Activated naive CD4-positive, alpha-beta T cell treated with anti-CD3 and anti-CD28 coated beads, Interleukin-2, amount 50 U/mL, for 72 hours (primary cell): ENCODE results near the gene TRIO. TPM values are rescaled to one million over a fixed set of nuclear protein-coding genes. Genes with fewer than 3 reads are reported as not detected.
A peak's percentile ranks its signal among the peaks of the same experiment; 100 is the strongest.
"Not testable (repeated sequence)": the region's sequence is repeated elsewhere in the genome, so short reads cannot be mapped to it uniquely, and the experiment has no call there.

ENCODE experiments used
- ATAC-seq, 2 donors: fragments of 150-1000 bp; cut with Tn5 transposase; 2 replicates each; pipeline ENCODE4 v1.10.0; 2021; ENCODE audit warnings: mild to moderate bottlenecking in 2 of 2, moderate library complexity in 2 of 2
- DNase-seq, 2 donors: peaks; one replicate each; pipeline ENCODE4 v3.0.0; 2021 to 2022; ENCODE audit warnings: low spot score in 2 of 2
- H3K27ac Mint-ChIP-seq, 2 donors: one replicate each; pipeline ENCODE4 v1.8.0; 2022; ENCODE audit warnings: mild to moderate bottlenecking in 2 of 2, mixed read lengths in 2 of 2
- H3K36me3 Mint-ChIP-seq, 2 donors: one replicate each; pipeline ENCODE4 v1.8.0; 2022; ENCODE audit warnings: mixed read lengths in 2 of 2
- H3K9me3 Mint-ChIP-seq, 2 donors: one replicate each; pipeline ENCODE4 v1.8.0; 2022; ENCODE audit warnings: mixed read lengths in 2 of 2
- total RNA-seq, 2 donors: library from RNA; stranded (reverse); gene quantifications; one replicate each; pipeline ENCODE4 v1.2.3, GENCODE V29; 2022

The TRIO gene
- total RNA-seq, 2 donors from 2014 or later = 13.3 to 18.2 TPM

DNA sequence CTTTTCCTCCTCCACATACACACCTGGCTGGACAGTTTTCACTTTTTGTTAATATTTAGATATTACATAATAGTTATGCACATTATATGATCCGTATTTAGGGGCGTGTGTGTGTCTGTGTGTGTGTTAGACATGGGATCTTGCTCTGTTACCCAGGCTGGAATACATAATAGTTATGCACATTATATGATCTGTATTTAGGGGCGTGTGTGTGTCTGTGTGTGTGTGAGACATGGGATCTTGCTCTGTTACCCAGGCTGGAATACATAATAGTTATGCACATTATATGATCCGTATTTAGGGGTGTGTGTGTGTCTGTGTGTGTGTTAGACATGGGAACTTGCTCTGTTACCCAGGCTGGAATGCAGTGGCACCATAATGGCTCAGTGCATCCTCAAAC is 239.5 kb downstream of the TRIO start:
- Mint-ChIP-seq H3K36me3 (no peaks in the 10 kb centered on the region), H3K27ac (no peak overlapping the region), H3K9me3 (no peaks in the 10 kb centered on the region)
- DNase-seq (no peak), ATAC-seq (no peak)

DNA sequence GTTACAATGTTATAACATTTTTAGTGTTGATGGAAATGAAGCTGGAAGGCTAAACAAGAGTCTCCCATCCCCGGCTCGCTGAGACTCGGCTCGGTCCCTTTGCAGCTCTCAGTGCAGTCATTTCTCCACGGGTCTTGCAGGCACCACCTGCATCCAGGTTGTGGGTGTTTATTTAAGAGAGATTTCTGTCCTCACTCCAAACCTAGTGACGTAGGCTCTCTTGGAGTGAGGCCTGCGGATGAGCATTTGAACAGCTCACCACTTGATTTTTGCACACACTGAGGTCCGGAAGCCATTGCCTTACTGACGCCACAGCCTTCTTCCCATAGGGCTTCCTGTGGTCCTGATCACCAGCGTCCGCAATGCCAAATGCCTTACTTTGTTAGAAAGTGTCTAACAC is 240.8 kb downstream of the TRIO start:
- no peaks in the 10 kb centered on the region for H3K36me3 Mint-ChIP-seq
- DNase-seq = no peak
- no peak overlapping the region for H3K27ac Mint-ChIP-seq
- no peaks in the 10 kb centered on the region for H3K9me3 Mint-ChIP-seq
- ATAC-seq = no peak

DNA sequence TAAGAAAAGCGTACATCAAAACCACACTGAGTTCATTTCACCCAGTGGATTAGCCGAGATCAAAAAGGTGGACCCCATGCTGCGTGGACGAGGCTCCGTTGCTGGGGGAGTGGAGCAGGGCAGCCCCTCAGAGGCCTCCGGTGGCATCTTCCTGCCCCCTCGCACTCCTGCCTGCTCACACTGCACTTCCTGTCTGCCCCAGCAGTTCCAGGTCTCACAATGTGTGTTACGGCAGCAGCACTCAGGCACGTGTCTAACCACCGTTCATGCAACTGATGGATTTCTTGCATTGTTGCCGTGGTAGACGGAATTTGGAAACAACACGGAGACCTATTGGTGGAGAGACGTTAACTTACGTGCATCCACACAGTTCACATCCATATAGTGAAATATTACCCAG is 241.9 kb downstream of the TRIO start:
- no peaks in the 10 kb centered on the region for H3K9me3 Mint-ChIP-seq
- H3K36me3 Mint-ChIP-seq = no peaks in the 10 kb centered on the region
- DNase-seq (no peak), ATAC-seq (no peak)
- no peak overlapping the region for H3K27ac Mint-ChIP-seq

DNA sequence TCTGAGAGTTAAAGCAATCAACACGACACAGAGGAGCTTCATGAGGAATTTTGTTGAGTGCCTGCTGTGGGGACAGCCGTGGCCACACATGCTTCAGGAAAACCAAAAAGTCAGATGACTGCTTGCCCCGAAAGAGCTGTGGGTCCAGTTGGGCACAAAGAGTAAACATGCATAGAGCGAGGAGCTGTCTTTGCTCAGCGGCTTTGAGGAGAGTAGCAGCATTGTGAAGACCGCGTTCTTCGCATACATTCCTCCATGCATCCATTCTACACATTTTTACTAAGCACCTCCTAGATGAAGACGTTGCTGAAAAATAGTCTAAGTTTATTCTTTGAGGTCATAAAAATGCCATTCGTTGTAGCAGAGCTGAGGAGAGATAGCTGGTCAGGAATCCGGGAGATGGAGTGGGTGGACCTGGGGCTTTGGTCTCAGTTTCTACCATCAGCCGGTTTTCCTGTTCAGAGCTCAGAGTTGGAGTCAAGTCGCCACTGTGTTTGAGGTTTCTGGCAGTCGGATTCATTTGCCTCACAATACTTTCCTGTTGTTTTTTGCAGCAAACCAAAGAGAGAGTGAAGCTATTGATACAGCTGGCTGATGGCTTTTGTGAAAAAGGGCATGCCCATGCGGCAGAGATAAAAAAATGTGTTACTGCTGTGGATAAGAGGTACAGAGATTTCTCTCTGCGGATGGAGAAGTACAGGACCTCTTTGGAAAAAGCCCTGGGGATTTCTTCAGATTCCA is 243.9 kb downstream of the TRIO start:
- no peak for ATAC-seq
- Mint-ChIP-seq H3K9me3 (no peaks in the 10 kb centered on the region), H3K27ac (no peak overlapping the region), H3K36me3 (no peaks in the 10 kb centered on the region)
- DNase-seq = no peak

DNA sequence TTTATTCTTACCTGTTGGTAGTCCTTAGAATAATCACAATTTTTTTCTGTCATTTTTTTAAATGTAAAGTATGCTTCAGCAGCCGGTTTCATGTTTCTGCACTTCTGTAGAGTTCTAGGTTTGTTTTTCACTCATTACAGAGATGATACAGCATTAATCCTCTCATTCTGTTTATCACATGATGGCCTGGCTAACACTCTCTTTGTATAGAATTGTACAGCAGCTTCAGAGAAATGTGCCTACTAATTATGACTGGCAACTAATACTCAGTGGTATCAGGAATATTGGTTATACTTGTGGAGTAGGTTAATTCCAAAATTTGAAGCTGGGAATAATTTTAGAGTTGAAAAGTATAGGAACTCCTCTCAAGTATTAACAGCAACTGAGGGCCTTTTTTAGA is 245.6 kb downstream of the TRIO start:
- H3K9me3 Mint-ChIP-seq = no peaks in the 10 kb centered on the region
- ATAC-seq = no peak
- H3K36me3 Mint-ChIP-seq = no peaks in the 10 kb centered on the region

DNA sequence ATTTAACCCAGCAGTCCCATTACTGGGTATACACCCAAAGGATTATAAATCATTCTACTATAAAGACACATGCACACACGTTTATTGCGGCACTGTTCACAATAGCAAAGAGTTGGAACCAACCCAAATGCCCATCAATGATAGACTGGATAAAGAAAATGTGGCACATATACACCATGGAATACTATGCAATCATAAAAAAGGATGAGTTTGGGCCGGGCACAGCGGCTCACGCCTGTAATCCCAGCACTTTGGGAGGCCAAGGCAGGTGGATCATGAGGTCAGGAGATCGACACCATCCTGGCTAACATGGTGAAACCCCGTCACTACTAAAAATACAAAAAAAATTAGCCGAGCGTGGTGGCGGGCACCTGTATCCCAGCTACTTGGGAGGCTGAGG is 249.4 kb downstream of the TRIO start:
- not testable (repeated sequence) for H3K36me3 Mint-ChIP-seq, H3K9me3 Mint-ChIP-seq, H3K27ac Mint-ChIP-seq, ATAC-seq, DNase-seq

More for the DNA sequence above, 245.6 kb downstream of the TRIO start:
- H3K27ac Mint-ChIP-seq = no peak overlapping the region
- DNase-seq = no peak

DNA sequence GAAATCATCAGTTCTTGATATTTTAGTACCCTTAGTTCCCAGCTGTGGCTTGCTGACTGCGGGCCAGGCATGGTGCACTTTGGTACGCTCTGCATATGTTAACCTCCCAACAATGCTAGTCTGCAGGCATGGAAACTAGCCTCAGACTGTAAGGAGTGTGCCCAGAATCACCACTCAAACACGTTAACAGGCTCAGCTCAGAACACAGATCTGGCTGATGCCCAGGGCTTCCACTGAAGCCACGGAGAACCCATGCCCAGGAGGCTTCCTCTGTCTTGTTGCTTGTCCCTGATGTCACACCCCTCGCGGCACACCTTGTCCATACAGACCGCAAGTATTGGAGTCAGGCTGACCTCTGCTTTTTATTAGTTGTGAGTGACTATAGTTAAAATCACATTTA is 251.2 kb downstream of the TRIO start:
- no peaks in the 10 kb centered on the region for H3K36me3 Mint-ChIP-seq
- ATAC-seq = no peak
- H3K9me3 Mint-ChIP-seq = no peaks in the 10 kb centered on the region

DNA sequence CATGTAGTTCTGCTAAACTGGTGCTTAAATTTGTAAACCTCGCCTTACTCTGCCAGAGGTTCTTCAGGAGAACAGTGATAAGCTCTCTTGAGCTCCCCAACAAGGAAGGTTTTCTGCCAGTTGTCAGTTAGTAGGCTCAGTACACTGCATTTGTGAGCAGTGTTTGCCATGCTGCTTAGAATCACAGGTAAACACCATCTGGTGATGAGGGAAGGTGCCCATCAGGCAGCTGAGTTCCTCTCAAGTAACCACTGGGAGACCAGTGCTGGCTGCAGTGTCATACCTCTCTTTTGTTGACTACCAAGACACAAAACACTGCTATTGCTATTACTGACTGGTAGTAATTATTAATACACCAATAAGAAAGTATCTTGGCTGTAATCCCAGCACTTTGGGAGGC is 252.3 kb downstream of the TRIO start:
- ATAC-seq (no peak), DNase-seq (no peak)
- Mint-ChIP-seq H3K36me3 (no peaks in the 10 kb centered on the region), H3K27ac (no peak overlapping the region), H3K9me3 (no peaks in the 10 kb centered on the region)

More for the DNA sequence above, 251.2 kb downstream of the TRIO start:
- DNase-seq = no peak
- H3K27ac Mint-ChIP-seq = no peak overlapping the region

DNA sequence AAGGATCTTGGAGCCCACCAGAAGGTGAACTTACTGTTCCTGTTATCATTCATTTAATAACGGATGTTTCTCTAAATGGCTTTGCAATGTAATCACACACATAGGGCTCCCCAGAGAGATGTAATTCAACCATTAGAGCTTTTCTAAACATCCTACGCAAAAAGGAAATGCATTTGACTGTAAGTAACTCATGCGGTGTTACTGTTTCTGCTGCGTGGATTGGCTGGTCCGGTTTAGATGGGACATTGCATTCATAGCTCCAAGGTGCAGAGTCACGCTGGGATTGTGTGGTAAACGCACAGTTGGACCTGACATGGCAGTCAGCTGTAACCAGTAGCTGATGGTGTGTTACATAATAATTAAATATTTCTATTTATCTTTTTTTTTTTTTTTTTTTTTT is 252.9 kb downstream of the TRIO start:
- Mint-ChIP-seq H3K9me3 (no peaks in the 10 kb centered on the region), H3K36me3 (no peaks in the 10 kb centered on the region), H3K27ac (no peak overlapping the region)
- ATAC-seq (no peak), DNase-seq (no peak)

DNA sequence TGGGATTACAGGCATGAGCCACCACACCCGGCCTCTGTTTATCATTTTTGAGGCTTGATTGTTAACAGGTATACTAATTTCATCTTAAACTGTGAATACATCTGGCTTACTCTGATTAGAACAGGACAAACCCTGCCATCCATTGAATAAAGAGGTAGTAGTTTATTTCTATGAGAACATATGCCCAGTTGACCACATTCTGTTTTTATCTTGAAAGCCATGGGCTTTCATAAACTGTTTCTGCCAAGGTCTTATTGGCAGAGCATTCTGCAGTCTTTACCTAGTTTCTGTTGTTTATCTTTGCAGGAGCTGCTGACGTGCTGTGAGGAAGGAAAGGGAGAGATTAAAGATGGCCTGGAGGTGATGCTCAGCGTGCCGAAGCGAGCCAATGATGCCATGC is 253.6 kb downstream of the TRIO start:
- DNase-seq (no peak), ATAC-seq (no peak)
- no peak overlapping the region for H3K27ac Mint-ChIP-seq
- H3K36me3 Mint-ChIP-seq = no peaks in the 10 kb centered on the region
- H3K9me3 Mint-ChIP-seq = no peaks in the 10 kb centered on the region

DNA sequence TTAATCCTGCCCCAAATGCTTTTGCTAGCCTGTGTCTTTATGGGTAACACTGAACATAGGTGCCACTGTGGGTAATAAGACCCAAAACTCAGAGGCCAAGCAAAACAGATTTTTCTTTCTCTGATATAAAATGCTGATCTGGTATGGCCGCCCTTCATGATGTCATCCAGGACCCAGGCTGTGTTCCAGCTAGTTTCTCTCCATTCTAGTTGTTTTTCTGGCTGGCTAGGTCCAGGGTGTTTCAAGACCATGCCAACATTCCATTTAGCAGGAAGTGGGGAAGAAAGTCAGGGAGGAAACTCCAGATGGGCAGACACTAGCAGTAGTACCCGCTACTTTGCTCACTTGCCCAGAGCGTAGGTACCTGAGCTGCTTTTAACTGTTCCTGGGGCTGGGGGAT is 254.6 kb downstream of the TRIO start:
- DNase-seq = no peak
- Mint-ChIP-seq H3K27ac (no peak overlapping the region), H3K36me3 (peaks cover 0 to 7% of the 10 kb centered on the region in 2 donors), H3K9me3 (peaks cover 6 to 7% of the 10 kb centered on the region in 2 donors)
- no peak for ATAC-seq

DNA sequence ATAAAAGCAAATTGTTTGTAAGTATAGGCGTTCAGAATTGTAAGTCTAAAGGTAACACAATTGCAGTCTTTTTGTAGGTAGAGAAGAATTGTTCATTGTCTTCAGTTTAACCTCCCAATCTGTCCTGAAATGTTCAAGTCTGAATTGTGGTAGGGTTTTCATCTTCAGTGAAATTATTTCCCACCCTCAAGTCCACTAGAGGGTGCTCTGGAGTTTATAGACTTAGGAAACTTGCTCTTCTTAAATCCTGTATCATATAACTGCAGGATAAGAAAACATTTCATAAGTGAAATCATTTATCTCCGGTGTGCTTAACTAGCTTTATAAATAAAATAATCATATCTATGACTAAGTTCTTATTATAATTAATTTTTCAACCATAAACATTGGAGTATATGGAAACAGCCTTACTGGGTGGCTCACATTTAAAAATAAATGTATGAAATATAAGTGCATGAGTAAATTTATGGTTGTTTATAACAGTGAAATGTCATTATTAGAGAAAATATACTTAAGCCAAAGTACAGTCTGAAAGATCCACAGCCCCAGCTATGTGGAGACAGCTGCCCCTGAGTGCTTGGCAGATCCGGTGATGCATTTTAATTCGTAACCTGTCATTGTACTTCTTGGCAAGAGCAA is 256.0 kb downstream of the TRIO start:
- peaks cover 0 to 10% of the 10 kb centered on the region in 2 donors for H3K36me3 Mint-ChIP-seq
- ATAC-seq (peak in 1 of 2 donors; percentile 46), DNase-seq (peak in 1 of 2 donors; percentile 41)
- peaks cover 8 to 9% of the 10 kb centered on the region in 2 donors for H3K9me3 Mint-ChIP-seq
- no peak overlapping the region for H3K27ac Mint-ChIP-seq

DNA sequence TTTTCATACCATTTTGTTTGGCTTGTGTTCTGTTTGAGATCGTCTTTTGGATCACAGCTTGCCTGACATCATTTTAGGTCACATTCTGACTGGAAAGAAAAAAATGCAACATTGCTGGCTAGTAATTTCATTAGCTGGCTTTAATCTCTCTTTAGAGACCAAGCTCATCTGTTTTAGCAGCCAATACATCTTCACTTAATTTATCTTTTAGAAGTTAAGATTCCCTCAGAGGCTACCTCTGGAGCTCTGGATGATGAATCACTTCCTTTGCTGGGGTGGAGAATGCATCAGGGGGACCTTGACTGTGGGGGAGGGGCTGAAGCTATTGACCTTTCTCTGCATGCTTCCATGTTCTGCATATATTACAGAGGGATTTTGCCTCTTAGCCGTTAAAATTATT is 256.9 kb downstream of the TRIO start:
- ATAC-seq (no peak), DNase-seq (no peak)
- Mint-ChIP-seq H3K9me3 (peaks cover 8 to 9% of the 10 kb centered on the region in 2 donors), H3K36me3 (peaks cover 0 to 10% of the 10 kb centered on the region in 2 donors), H3K27ac (no peak overlapping the region)

DNA sequence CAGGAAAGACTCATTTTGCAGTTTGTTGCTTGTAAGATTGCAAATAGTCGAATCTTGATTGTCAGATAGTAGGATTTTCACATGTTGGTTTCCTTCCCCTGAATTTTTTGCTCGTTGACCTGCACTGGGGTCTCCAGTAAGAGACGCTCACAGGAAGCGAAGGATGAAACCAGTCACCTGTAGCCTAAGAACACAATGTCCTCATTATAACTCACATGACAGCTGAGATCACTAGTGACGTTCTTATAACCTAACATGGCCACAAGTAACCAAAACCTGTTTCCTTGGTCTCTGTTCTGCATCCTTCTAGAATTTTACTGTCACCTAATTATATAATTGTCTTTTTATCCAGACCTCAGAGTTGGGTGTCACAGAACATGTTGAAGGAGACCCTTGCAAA is 257.5 kb downstream of the TRIO start:
- peaks cover 0 to 10% of the 10 kb centered on the region in 2 donors for H3K36me3 Mint-ChIP-seq
- ATAC-seq = no peak
- no peak for DNase-seq
- H3K27ac Mint-ChIP-seq = no peak overlapping the region
- peaks cover 8 to 9% of the 10 kb centered on the region in 2 donors for H3K9me3 Mint-ChIP-seq

DNA sequence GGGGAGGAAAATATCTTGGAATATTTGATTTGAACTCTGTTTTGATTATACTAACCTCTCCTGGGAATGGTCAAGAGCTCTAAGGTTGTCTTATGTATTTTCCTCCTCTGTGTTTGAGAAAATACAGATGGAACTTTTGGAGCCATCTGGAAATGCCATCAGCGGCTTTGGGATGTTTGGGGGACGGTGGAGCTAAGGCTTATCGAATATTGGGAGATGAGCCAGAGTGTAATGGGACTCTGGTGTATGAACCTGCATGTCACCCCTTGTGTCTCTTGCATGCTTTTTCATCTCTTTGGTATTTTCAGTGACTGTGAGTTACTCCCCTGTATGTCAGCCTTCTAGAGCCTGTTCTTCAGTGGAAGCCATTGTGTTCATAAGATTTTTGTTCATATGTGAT is 258.5 kb downstream of the TRIO start:
- peaks cover 8 to 9% of the 10 kb centered on the region in 2 donors for H3K9me3 Mint-ChIP-seq
- H3K27ac Mint-ChIP-seq = no peak overlapping the region
- ATAC-seq (no peak), DNase-seq (no peak)
- peaks cover 0 to 10% of the 10 kb centered on the region in 2 donors for H3K36me3 Mint-ChIP-seq

DNA sequence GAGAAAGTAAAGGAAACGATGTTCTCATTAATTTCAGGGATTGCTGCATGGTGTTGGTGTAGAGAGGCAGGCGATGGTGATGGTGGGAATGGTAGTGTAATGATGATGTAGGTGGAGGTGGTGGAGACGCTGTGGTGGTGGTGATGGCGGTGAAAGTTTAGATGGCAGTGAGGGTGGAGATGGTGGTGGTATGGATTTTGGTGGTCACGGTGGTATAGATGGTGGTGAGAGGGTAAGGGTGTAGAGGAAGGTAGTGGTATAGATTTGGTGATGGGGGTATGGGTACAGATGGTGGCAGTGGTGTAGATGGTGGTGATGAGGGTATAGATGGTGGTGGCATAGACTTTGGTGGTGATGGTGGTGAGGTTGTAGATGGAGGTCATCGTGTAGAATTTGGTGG is 259.3 kb downstream of the TRIO start:
- no peak for ATAC-seq

DNA sequence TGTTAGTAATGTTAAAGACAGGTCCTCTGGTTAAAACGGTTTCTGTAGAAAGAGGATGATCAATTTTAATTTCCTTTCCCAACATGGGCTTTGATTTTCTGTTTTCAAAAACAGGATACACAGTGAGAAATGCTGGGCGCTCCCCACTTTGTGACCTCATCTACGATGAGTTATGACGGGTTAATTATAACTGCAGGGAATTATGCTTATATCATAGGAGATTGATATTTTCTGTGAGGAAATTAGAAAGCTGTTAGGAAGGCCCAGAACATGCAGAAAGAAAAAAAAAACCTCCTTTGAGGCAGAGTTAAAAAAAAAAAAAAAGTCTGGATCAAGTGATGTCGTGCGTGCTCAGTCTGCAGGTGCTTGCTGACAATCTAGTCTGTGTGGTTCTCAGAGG is 261.6 kb downstream of the TRIO start:
- no peak for ATAC-seq
- Mint-ChIP-seq H3K36me3 (peaks cover 0 to 10% of the 10 kb centered on the region in 2 donors), H3K9me3 (peaks cover 8 to 9% of the 10 kb centered on the region in 2 donors), H3K27ac (peak overlapping the region in 1 of 2 donors; percentile 23)
- DNase-seq = no peak

More for the DNA sequence above, 259.3 kb downstream of the TRIO start:
- H3K9me3 Mint-ChIP-seq = peaks cover 8 to 9% of the 10 kb centered on the region in 2 donors
- DNase-seq = no peak
- peaks cover 0 to 10% of the 10 kb centered on the region in 2 donors for H3K36me3 Mint-ChIP-seq
- H3K27ac Mint-ChIP-seq = peak overlapping the region in 1 of 2 donors; percentile 40

DNA sequence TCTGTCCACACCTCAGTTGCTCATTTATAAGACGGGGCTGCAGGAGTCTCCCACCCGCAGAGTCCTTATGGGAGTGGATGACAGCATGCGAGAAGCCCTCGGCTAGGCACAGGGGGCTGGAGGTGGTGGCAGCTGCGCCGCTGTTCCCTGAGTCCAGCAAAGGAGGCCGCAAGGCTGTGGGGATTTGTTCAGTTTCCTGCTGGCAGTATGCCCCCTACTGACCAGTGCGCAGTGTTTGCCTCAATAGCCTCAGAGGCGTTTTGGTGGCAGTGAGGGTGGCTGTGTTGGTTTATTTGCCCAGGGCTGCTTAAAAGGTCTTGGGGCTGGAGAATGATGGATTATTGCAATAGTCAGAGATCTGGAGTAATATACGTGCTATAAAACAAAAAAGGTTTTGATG is 262.1 kb downstream of the TRIO start:
- DNase-seq = no peak
- H3K27ac Mint-ChIP-seq = no peak overlapping the region
- no peak for ATAC-seq
- H3K36me3 Mint-ChIP-seq = peaks cover 0 to 10% of the 10 kb centered on the region in 2 donors
- H3K9me3 Mint-ChIP-seq = peaks cover 8 to 9% of the 10 kb centered on the region in 2 donors
